PC-9 (cell line): ENCODE data around the gene KCTD16.

ENCODE experiments used
- CTCF ChIP-seq: fragments of 200-600 bp; sonication (generic); conservative IDR thresholded peaks from 2 replicates; pipeline ENCODE4 v1.6.1; 2017; ENCODE audit warnings: mixed run types, antibody characterized with exemption, mild to moderate bottlenecking, moderate library complexity
- EZH2 ChIP-seq: fragments of 200-600 bp; sonication (generic); IDR thresholded peaks from 2 replicates; pipeline ENCODE4 v1.8.0; 2017; ENCODE audit warnings: antibody characterized with exemption, low read depth

GRCh38 chr5:144463481-144464223 lies 293.0 kb downstream of the KCTD16 start:
- TF ChIP-seq EZH2, result no peak
- TF ChIP-seq CTCF, result no peak
